ENCODE measurements around the gene PIM1.

Gene PIM1

GRCh38 chr6:37160922-37161778, 8.8 kb upstream of the PIM1 start:
- peak overlapping the region; percentile 93 for H3K27ac ChIP-seq (ENCODE audit: low read length)
- H3K4me1 ChIP-seq (ENCODE audit: low read length): peaks cover 56% of the 10 kb centered on the region
- peaks cover 3% of the 10 kb centered on the region; the same call in 1 of the 2 replicates for H3K9me3 ChIP-seq (ENCODE audit: insufficient read depth, low read length)
- H3K27me3 ChIP-seq (ENCODE audit: low read depth, low read length): no peaks in the 10 kb centered on the region
- H2AFZ ChIP-seq (ENCODE audit: low read depth, low read length): no peak overlapping the region
- H4K20me1 ChIP-seq (ENCODE audit: insufficient read depth, low read length): no peaks in the 10 kb centered on the region
- peak overlapping the region; percentile 72 for H3K9ac ChIP-seq (ENCODE audit: low read length)
- H3K4me3 ChIP-seq (ENCODE audit: low read length): peak overlapping the region; percentile 26; the same call in 1 of the 2 replicates
- no peaks in the 10 kb centered on the region for H3K36me3 ChIP-seq (replicated peaks; ENCODE audit: low read depth, low read length)
- H3K79me2 ChIP-seq (ENCODE audit: low read length): 0 out of 2 replicates have a peak, but pooled peaks cover 3% of the 10 kb centered on the region
- no peak for TF ChIP-seq EZH2phosphoT487 (IDR thresholded peaks at IDR 0.05; ENCODE audit: low read depth)
- TF ChIP-seq CTCF (IDR thresholded peaks at IDR 0.05; ENCODE audit: low read depth, low read length): no peak
- H3K4me2 ChIP-seq (ENCODE audit: low read length): peak overlapping the region; percentile 62

- Histone ChIP-seq H3K79me2 (ENCODE audit: low read length) (peaks cover 4% of the 10 kb centered on the region), H3K4me1 (ENCODE audit: low read length) (peaks cover 53% of the 10 kb centered on the region), H3K36me3 (replicated peaks; ENCODE audit: low read depth, low read length) (no peaks in the 10 kb centered on the region), H3K4me2 (ENCODE audit: low read length) (no peak overlapping the region), H3K4me3 (ENCODE audit: low read length) (no peak overlapping the region), H3K27ac (ENCODE audit: low read length) (peak overlapping the region; percentile 11; the same call in 1 of the 2 replicates), H3K9ac (ENCODE audit: low read length) (no peak overlapping the region), H2AFZ (ENCODE audit: low read depth, low read length) (no peak overlapping the region), H4K20me1 (ENCODE audit: insufficient read depth, low read length) (no peaks in the 10 kb centered on the region), H3K27me3 (ENCODE audit: low read depth, low read length) (no peaks in the 10 kb centered on the region), H3K9me3 (ENCODE audit: insufficient read depth, low read length) (no peaks in the 10 kb centered on the region)
- no peak for TF ChIP-seq EZH2phosphoT487 (IDR thresholded peaks at IDR 0.05; ENCODE audit: low read depth)
- TF ChIP-seq CTCF (IDR thresholded peaks at IDR 0.05; ENCODE audit: low read depth, low read length): no peak
Observed at GRCh38 chr6:37162740-37163139, 7.2 kb upstream of the PIM1 start.

GRCh38 chr6:37168163-37168758, 1.7 kb upstream of the PIM1 start:
- Histone ChIP-seq H3K9me3 (ENCODE audit: insufficient read depth, low read length) (no peaks in the 10 kb centered on the region), H3K27ac (ENCODE audit: low read length) (peak overlapping the region; percentile 91), H3K9ac (ENCODE audit: low read length) (peak overlapping the region; percentile 92), H3K79me2 (ENCODE audit: low read length) (peaks cover 52% of the 10 kb centered on the region), H3K27me3 (ENCODE audit: low read depth, low read length) (no peaks in the 10 kb centered on the region), H3K4me1 (ENCODE audit: low read length) (peaks cover 27% of the 10 kb centered on the region), H3K36me3 (replicated peaks; ENCODE audit: low read depth, low read length) (peaks cover 31% of the 10 kb centered on the region), H4K20me1 (ENCODE audit: insufficient read depth, low read length) (peaks cover 15% of the 10 kb centered on the region), H3K4me3 (ENCODE audit: low read length) (peak overlapping the region; percentile 86), H2AFZ (ENCODE audit: low read depth, low read length) (no peak overlapping the region), H3K4me2 (ENCODE audit: low read length) (peak overlapping the region; percentile 89)
- TF ChIP-seq EZH2phosphoT487 (IDR thresholded peaks at IDR 0.05; ENCODE audit: low read depth) (no peak), CTCF (IDR thresholded peaks at IDR 0.05; ENCODE audit: low read depth, low read length) (no peak)

GRCh38 chr6:37168811-37169495, 999 bp upstream of the PIM1 start:
- Histone ChIP-seq H2AFZ (ENCODE audit: low read depth, low read length) (no peak overlapping the region), H3K9ac (ENCODE audit: low read length) (peak overlapping the region; percentile 92), H3K4me2 (ENCODE audit: low read length) (peak overlapping the region; percentile 89), H3K27ac (ENCODE audit: low read length) (peak overlapping the region; percentile 91), H3K4me1 (ENCODE audit: low read length) (peaks cover 31% of the 10 kb centered on the region), H3K79me2 (ENCODE audit: low read length) (peaks cover 59% of the 10 kb centered on the region), H3K36me3 (replicated peaks; ENCODE audit: low read depth, low read length) (peaks cover 38% of the 10 kb centered on the region), H3K27me3 (ENCODE audit: low read depth, low read length) (no peaks in the 10 kb centered on the region), H4K20me1 (ENCODE audit: insufficient read depth, low read length) (peaks cover 22% of the 10 kb centered on the region), H3K4me3 (ENCODE audit: low read length) (peak overlapping the region; percentile 86), H3K9me3 (ENCODE audit: insufficient read depth, low read length) (no peaks in the 10 kb centered on the region)
- TF ChIP-seq CTCF (IDR thresholded peaks at IDR 0.05; ENCODE audit: low read depth, low read length): no peak
- TF ChIP-seq EZH2phosphoT487 (IDR thresholded peaks at IDR 0.05; ENCODE audit: low read depth): no peak

All from OCI-LY3 (cell line).